HepG2 (cell line): ENCODE measurements around the gene GALNT10. TPM values are rescaled to one million over a fixed set of nuclear protein-coding genes. Genes with fewer than 3 reads are reported as not detected.
A peak's percentile ranks its signal among the peaks of the same experiment; 100 is the strongest.

Experiments used
- ATAC-seq: fragments of 200-7000 bp; cut with Tn5 transposase; 3 replicates; pipeline ENCODE4 v1.9.1; 2020; ENCODE audit warnings: mild to moderate bottlenecking, moderate library complexity
- BruUV-seq: library from RNA; stranded (reverse); fragments of 400-500 nt; replicated peaks from 2 replicates; lab custom pipeline; 2021; lab: Mats Ljungman, UMichigan
- CTCF ChIA-PET: fragments of 300-600 bp; formaldehyde crosslinking; extraction: SDS; loops from one replicate; lab custom pipeline; 2021; ENCODE audit warnings: low total read pairs, inconsistent platforms, low intra/inter-chr PET ratio; lab: Yijun Ruan, JAX
- POLR2A ChIA-PET: fragments of 350-600 bp; sonication (Branson Sonifier 250); formaldehyde crosslinking; loops from one replicate; lab custom pipeline; 2020; ENCODE audit warnings: antibody characterized with exemption, inconsistent platforms; lab: Yijun Ruan, JAX
- DNase-seq: peaks from one replicate; pipeline ENCODE4 v3.0.0-alpha.2; 2015; ENCODE audit warnings: low spot score
- FAIRE-seq: peaks from 3 replicates; lab custom pipeline; 2011; peaks lifted over from hg19 to GRCh38; lab: Jason Lieb, UNC
- H2AFZ ChIP-seq: one replicate; pipeline ENCODE4 v1.6.1; 2011; ENCODE audit warnings: low read length, inconsistent platforms
- H3K27ac ChIP-seq: fragments of 300-600 bp; 3 replicates; pipeline ENCODE4 v1.8.0; 2011; ENCODE audit warnings: mixed run types, mild to moderate bottlenecking, mixed read lengths, low read length, inconsistent platforms; ENCODE audit not compliant: insufficient read depth; ENCODE audit errors: extremely low read length
- H3K27me3 ChIP-seq, 2 experiments: fragments of 200-600 bp in 1 of 2; 2 replicates in 1 of 2; 3 replicates in 1 of 2; pipeline versions ENCODE4 v1.6.0 to v1.8.0; 2011; ENCODE audit warnings: low read length in 2 of 2, mild to moderate bottlenecking in 2 of 2, moderate library complexity in 2 of 2, inconsistent platforms in 1 of 2; ENCODE audit not compliant: insufficient read depth in 2 of 2, control insufficient read depth in 1 of 2
- H3K36me3 ChIP-seq, 2 experiments: fragments of 200-600 bp in 1 of 2; replicated peaks in 1 of 2; 2 replicates in 1 of 2; 3 replicates in 1 of 2; pipeline versions ENCODE4 v1.5.1 to v1.8.0; 2011; ENCODE audit warnings: low read length in 2 of 2, inconsistent platforms in 1 of 2; ENCODE audit not compliant: insufficient read depth in 2 of 2, control insufficient read depth in 1 of 2
- H3K4me1 ChIP-seq: 2 replicates; pipeline ENCODE4 v1.5.1; 2012; ENCODE audit warnings: low read length, inconsistent platforms; ENCODE audit not compliant: insufficient read depth
- H3K4me2 ChIP-seq: 2 replicates; pipeline ENCODE4 v1.6.0; 2011; ENCODE audit warnings: low read depth, low read length, inconsistent platforms
- H3K4me3 ChIP-seq, 3 experiments: fragments of 200-600 bp in 1 of 3; sonication (generic), shearing (Covaris generic) in 1 of 3; replicated peaks in 1 of 3; 2 replicates each; pipeline ENCODE4 v1.5.1; 2011 to 2016; ENCODE audit warnings: low read length in 3 of 3, inconsistent platforms in 2 of 3, low read depth in 2 of 3, mild to moderate bottlenecking in 2 of 3, control low read depth in 1 of 3, mixed read lengths in 1 of 3; ENCODE audit not compliant: insufficient read depth in 1 of 3
- H3K79me2 ChIP-seq: one replicate; pipeline ENCODE4 v1.6.1; 2011; ENCODE audit warnings: low read length, inconsistent platforms; ENCODE audit not compliant: insufficient read depth
- H3K9ac ChIP-seq: 2 replicates; pipeline ENCODE4 v1.6.0; 2011; ENCODE audit warnings: mild to moderate bottlenecking, low read depth, low read length, inconsistent platforms; ENCODE audit not compliant: insufficient read depth
- H3K9me3 ChIP-seq: 2 replicates; pipeline ENCODE4 v1.5.1; 2012; ENCODE audit warnings: mild to moderate bottlenecking, low read length
- H4K20me1 ChIP-seq: 2 replicates; pipeline ENCODE4 v1.6.0; 2011; ENCODE audit warnings: inconsistent platforms, mild to moderate bottlenecking, low read length, moderate library complexity; ENCODE audit not compliant: insufficient read depth
- ARID5B ChIP-seq: IDR thresholded peaks from 2 replicates; pipeline ENCODE4 v1.4.0; 2020; ENCODE audit warnings: mild to moderate bottlenecking, missing genetic modification reagents
- ATF2 ChIP-seq: sonication (generic); formaldehyde crosslinking; IDR thresholded peaks from 2 replicates; pipeline ENCODE4 v1.4.0; 2020; ENCODE audit warnings: missing genetic modification reagents
- ATF3 ChIP-seq: sonication (generic); formaldehyde crosslinking; IDR thresholded peaks from 2 replicates; pipeline ENCODE4 v1.4.0; 2020; ENCODE audit warnings: missing genetic modification reagents
- ATF7 ChIP-seq, 2 experiments: fragments of 450-650 bp in 1 of 2; sonication (generic) in 1 of 2; formaldehyde crosslinking in 1 of 2; IDR thresholded peaks; 2 replicates each; pipeline versions ENCODE4 v1.4.0 to v1.6.1; 2016 to 2020; ENCODE audit warnings: antibody characterized with exemption in 1 of 2, mild to moderate bottlenecking in 1 of 2, missing genetic modification reagents in 1 of 2
- CHD2 ChIP-seq: IDR thresholded peaks from 2 replicates; pipeline ENCODE4 v1.6.1; 2011; ENCODE audit warnings: low read depth, low read length, improper control_type of control experiment
- ETV5 ChIP-seq: IDR thresholded peaks from 2 replicates; pipeline ENCODE4 v1.6.1; 2018; ENCODE audit warnings: missing biosample characterization, missing genetic modification reagents, inconsistent platforms, borderline replicate concordance
- FOSL1 ChIP-seq: sonication (generic); formaldehyde crosslinking; IDR thresholded peaks from 2 replicates; pipeline ENCODE4 v1.9.0; 2021; ENCODE audit warnings: missing genetic modification reagents, borderline replicate concordance
- FOSL2 ChIP-seq: sonication (generic); formaldehyde crosslinking; IDR thresholded peaks from 2 replicates; pipeline ENCODE4 v1.4.0; 2020; ENCODE audit warnings: missing genetic modification reagents
- JUN ChIP-seq: sonication (generic); formaldehyde crosslinking; IDR thresholded peaks from 2 replicates; pipeline ENCODE4 v1.4.0; 2020; ENCODE audit warnings: mild to moderate bottlenecking, missing genetic modification reagents
- MAFF ChIP-seq: IDR thresholded peaks from 2 replicates; pipeline ENCODE4 v1.6.1; 2011; ENCODE audit warnings: low read depth, low read length, improper control_type of control experiment
- MAFK ChIP-seq, 2 experiments: IDR thresholded peaks in 1 of 2; conservative IDR thresholded peaks in 1 of 2; 2 replicates each; pipeline ENCODE4 v1.6.1; 2011; ENCODE audit warnings: improper control_type of control experiment in 2 of 2, low read length in 2 of 2
- MED1 ChIP-seq: sonication (generic); formaldehyde crosslinking; IDR thresholded peaks from 2 replicates; pipeline ENCODE4 v1.4.0; 2020; ENCODE audit warnings: missing genetic modification reagents
- PHF21A ChIP-seq: sonication (generic); formaldehyde crosslinking; IDR thresholded peaks from 2 replicates; pipeline ENCODE4 v1.5.0; 2020; ENCODE audit warnings: mild to moderate bottlenecking, missing genetic modification reagents
- SALL2 ChIP-seq: sonication (generic); formaldehyde crosslinking; IDR thresholded peaks from 2 replicates; pipeline ENCODE4 v1.8.1; 2023; ENCODE audit warnings: mild to moderate bottlenecking, missing genetic modification reagents, inconsistent platforms
- SAP130 ChIP-seq: IDR thresholded peaks from 2 replicates; pipeline ENCODE4 v1.6.1; 2016; ENCODE audit warnings: low read depth
- SOX5 ChIP-seq: IDR thresholded peaks from 2 replicates; pipeline ENCODE4 v1.6.1; 2016; ENCODE audit warnings: borderline replicate concordance
- TGIF2 ChIP-seq: IDR thresholded peaks from 2 replicates; pipeline ENCODE4 v1.6.1; 2016; ENCODE audit warnings: control low read depth, missing compliant biosample characterization
- ZBTB7B ChIP-seq: sonication (generic); formaldehyde crosslinking; IDR thresholded peaks from 2 replicates; pipeline ENCODE4 v1.4.0; 2020; ENCODE audit warnings: missing genetic modification reagents
- WGBS: methylation state at CpG from one replicate; pipeline ENCODE4 v1.1.6; 2017; ENCODE audit warnings: low lambda C conversion rate; 5-methylcytosine and 5-hydroxymethylcytosine counted together
- in situ Hi-C: cut with HindIII; loops from 2 replicates; pipeline ENCODE4 v1.10.0; 2017; ENCODE audit warnings: low pct_unique_long_range_greater_than_20kb; ENCODE audit not compliant: extremely low pct_ligation_motif_present
- intact Hi-C: fragments of 100-400 bp; cut with micrococcal nuclease; formaldehyde crosslinking; loops from one replicate; pipeline ENCODE4 v1.10.0; 2022; ENCODE audit not compliant: unreplicated experiment
- polyA plus RNA-seq, 8 experiments: library from polyadenylated mRNA; depleted of rRNA in 3 of 8; stranded (reverse) in 7 of 8; unstranded in 1 of 8; fragments of >200 nt; fragmentation: Illumina TruSeq in 4 of 8; extraction: Trizol in 4 of 8; gene quantifications; 2 replicates each; pipeline versions ENCODE4 v1.2.1 to v1.2.3, GENCODE V29; 2011 to 2016; ENCODE audit warnings: low read depth in 4 of 8, missing spikeins in 1 of 8, mixed read lengths in 1 of 8; ENCODE audit not compliant: insufficient read depth in 1 of 8
- total RNA-seq, 5 experiments: library from RNA; depleted of rRNA; stranded (reverse); fragments of >200 nt; fragmentation: Illumina TruSeq; extraction: Trizol; gene quantifications; 2 replicates each; pipeline ENCODE4 v1.2.3, GENCODE V29; 2016; ENCODE audit warnings: low read depth in 1 of 5

Gene GALNT10
- total and polyA plus RNA-seq, 2 of the 13 experiments (the other 11 are each of a cell fraction or from before 2014, with no cell fraction given) = 8.1 to 11.2 TPM

GRCh38 chr5:154368041-154368800, 177.7 kb downstream of the GALNT10 start:
- Histone ChIP-seq H3K27me3 (no peaks in the 10 kb centered on the region), H3K79me2 (no peaks in the 10 kb centered on the region), H3K27ac (peak overlapping the region; percentile 45), H3K36me3 (no peaks in the 10 kb centered on the region), H2AFZ (no peak overlapping the region), H4K20me1 (no peaks in the 10 kb centered on the region), H3K9ac (peak overlapping the region; percentile 25; the same call in 1 of the 2 replicates), H3K4me2 (peak overlapping the region; percentile 16), H3K4me3 (no peak overlapping the region; a peak in 1 of 6 replicates), H3K4me1 (peaks cover 62% of the 10 kb centered on the region), H3K9me3 (no peaks in the 10 kb centered on the region)
- in situ Hi-C loops = no loop called here
- peak; percentile 55 for ATAC-seq
- TSS peak; percentile 79 for BruUV-seq
- 32% methylated on average over 6 of the region's 6 CpGs for WGBS
- POLR2A ChIA-PET = no interaction called here
- no peak for FAIRE-seq
- intact Hi-C loops = loop anchor here (5.0 kb wide), 1 partner anchor 81 kb away; no protein-coding TSS in a partner anchor
- DNase-seq = peak; percentile 74
- CTCF ChIA-PET = no interaction called here
- TF ChIP-seq FOSL2 (CRISPR knock-in tag) (peak; percentile 82), SAP130 (0 out of 2 replicates have a peak, but pooled peaks have one; percentile 11), SALL2 (CRISPR knock-in tag) (0 out of 2 replicates have a peak, but pooled peaks have one; percentile 31), ZBTB7B (CRISPR knock-in tag) (no peak), PHF21A (CRISPR knock-in tag) (0 out of 2 replicates have a peak, but pooled peaks have one; percentile 11), FOSL1 (CRISPR knock-in tag) (0 out of 2 replicates have a peak, but pooled peaks have one; percentile 11), ATF3 (peak; percentile 88; the same call in 1 of the 2 replicates), TGIF2 (no peak), MED1 (0 out of 2 replicates have a peak, but pooled peaks have one; percentile 14), MAFK (conservative IDR thresholded peaks at IDR 0.05 in 1 of 2, IDR thresholded peaks at IDR 0.05 in 1 of 2; ENCODE audit: low read length in 2 of 2) (peak; percentile 66 to 79), SOX5 (peak; percentile 21; the same call in 1 of the 2 replicates), CHD2 (no peak), ATF2 (peak; percentile 48; the same call in 1 of the 2 replicates), ETV5 (CRISPR knock-in tag) (peak; percentile 32; the same call in 1 of the 2 replicates), JUN (CRISPR knock-in tag) (peak; percentile 79; the same call in 1 of the 2 replicates), MAFF (peak; percentile 76), ARID5B (CRISPR knock-in tag) (peak; percentile 27; the same call in 1 of the 2 replicates), ATF7 (IDR thresholded peaks at IDR 0.05) (no peak), ATF7 (CRISPR knock-in tag; IDR thresholded peaks at IDR 0.05) (peak; percentile 25; the same call in 1 of the 2 replicates)
